Calu3 (cell line): ENCODE data around the gene NBAS. TPM values are rescaled to one million over a fixed set of nuclear protein-coding genes. Genes with fewer than 3 reads are reported as not detected.

ENCODE experiments used
- BruUV-seq: library from RNA; stranded (reverse); fragments of 400-500 nt; replicated peaks from 2 replicates; lab custom pipeline; 2021; lab: Mats Ljungman, UMichigan
- CTCF ChIA-PET: fragments of 300-600 bp; sonication (Branson Sonifier 250); formaldehyde crosslinking; loops from one replicate; lab custom pipeline; 2022; ENCODE audit warnings: antibody characterized with exemption; lab: Charles Lee
- DNase-seq: peaks from one replicate; pipeline ENCODE4 v3.0.0; 2022
- H3K27ac Mint-ChIP-seq: one replicate; pipeline ENCODE4 v1.8.0; 2022; ENCODE audit warnings: mixed read lengths; ENCODE audit not compliant: unreplicated experiment
- H3K27me3 Mint-ChIP-seq: one replicate; pipeline ENCODE4 v1.8.0; 2022; ENCODE audit warnings: mixed read lengths; ENCODE audit not compliant: unreplicated experiment
- H3K36me3 Mint-ChIP-seq: one replicate; pipeline ENCODE4 v1.8.0; 2022; ENCODE audit warnings: mild to moderate bottlenecking, moderate library complexity, mixed read lengths; ENCODE audit not compliant: insufficient read depth, unreplicated experiment
- H3K4me1 Mint-ChIP-seq: one replicate; pipeline ENCODE4 v1.8.0; 2022; ENCODE audit warnings: mild to moderate bottlenecking, low read depth, mixed read lengths; ENCODE audit not compliant: unreplicated experiment
- H3K4me3 Mint-ChIP-seq: one replicate; pipeline ENCODE4 v1.8.0; 2022; ENCODE audit warnings: mild to moderate bottlenecking, low read depth, moderate library complexity, mixed read lengths; ENCODE audit not compliant: unreplicated experiment
- H3K9me3 Mint-ChIP-seq: one replicate; pipeline ENCODE4 v1.8.0; 2022; ENCODE audit warnings: low read depth, mixed read lengths; ENCODE audit not compliant: unreplicated experiment
- intact Hi-C: fragments of 100-400 bp; cut with micrococcal nuclease; formaldehyde crosslinking; loops from one replicate; pipeline ENCODE4 v1.10.0; 2022; ENCODE audit not compliant: unreplicated experiment
- total RNA-seq: library from RNA; stranded (reverse); gene quantifications from 2 replicates; pipeline ENCODE4 v1.2.3, GENCODE V29; 2022
- TF ChIP-seq, protein P1 (sequence below): fragments of 200-600 bp; IDR thresholded peaks from one replicate; pipeline ENCODE4 v1.8.0; 2022; ENCODE audit warnings: antibody characterized with exemption; ENCODE audit not compliant: unreplicated experiment

NBAS gene
- total RNA-seq, 1 experiment from 2014 or later: 30.4 TPM

DNA sequence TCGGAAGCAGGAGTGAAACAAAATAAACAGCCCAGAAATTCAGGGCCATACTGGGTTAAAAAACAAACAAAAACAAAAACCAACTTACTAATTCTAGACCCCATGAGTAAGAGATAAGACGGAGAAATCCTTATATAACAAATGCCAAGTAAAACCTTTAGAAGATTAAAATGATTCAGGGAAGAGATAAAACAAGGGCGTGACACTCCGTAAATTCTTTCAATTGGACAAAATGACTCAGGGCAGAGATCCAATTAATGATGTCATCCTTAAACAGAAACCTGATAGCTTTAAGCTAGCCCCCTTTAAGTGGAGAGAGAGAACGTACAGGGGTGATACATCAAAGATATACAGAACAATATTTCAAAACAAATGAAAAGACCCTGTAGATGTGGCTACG, 317.4 kb downstream of the NBAS start:
- CTCF ChIA-PET: no interaction called here
- no peaks in the 10 kb centered on the region for H3K27me3 Mint-ChIP-seq
- peaks cover 20% of the 10 kb centered on the region for H3K4me1 Mint-ChIP-seq
- intact Hi-C loops: no loop called here
- H3K27ac Mint-ChIP-seq: peak overlapping the region; percentile 36
- TF ChIP-seq, protein P1, sequence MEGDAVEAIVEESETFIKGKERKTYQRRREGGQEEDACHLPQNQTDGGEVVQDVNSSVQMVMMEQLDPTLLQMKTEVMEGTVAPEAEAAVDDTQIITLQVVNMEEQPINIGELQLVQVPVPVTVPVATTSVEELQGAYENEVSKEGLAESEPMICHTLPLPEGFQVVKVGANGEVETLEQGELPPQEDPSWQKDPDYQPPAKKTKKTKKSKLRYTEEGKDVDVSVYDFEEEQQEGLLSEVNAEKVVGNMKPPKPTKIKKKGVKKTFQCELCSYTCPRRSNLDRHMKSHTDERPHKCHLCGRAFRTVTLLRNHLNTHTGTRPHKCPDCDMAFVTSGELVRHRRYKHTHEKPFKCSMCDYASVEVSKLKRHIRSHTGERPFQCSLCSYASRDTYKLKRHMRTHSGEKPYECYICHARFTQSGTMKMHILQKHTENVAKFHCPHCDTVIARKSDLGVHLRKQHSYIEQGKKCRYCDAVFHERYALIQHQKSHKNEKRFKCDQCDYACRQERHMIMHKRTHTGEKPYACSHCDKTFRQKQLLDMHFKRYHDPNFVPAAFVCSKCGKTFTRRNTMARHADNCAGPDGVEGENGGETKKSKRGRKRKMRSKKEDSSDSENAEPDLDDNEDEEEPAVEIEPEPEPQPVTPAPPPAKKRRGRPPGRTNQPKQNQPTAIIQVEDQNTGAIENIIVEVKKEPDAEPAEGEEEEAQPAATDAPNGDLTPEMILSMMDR: no peak
- no peaks in the 10 kb centered on the region for H3K9me3 Mint-ChIP-seq
- no peak overlapping the region for H3K4me3 Mint-ChIP-seq
- H3K36me3 Mint-ChIP-seq: no peaks in the 10 kb centered on the region
- no TSS peak for BruUV-seq
- no peak for DNase-seq

DNA sequence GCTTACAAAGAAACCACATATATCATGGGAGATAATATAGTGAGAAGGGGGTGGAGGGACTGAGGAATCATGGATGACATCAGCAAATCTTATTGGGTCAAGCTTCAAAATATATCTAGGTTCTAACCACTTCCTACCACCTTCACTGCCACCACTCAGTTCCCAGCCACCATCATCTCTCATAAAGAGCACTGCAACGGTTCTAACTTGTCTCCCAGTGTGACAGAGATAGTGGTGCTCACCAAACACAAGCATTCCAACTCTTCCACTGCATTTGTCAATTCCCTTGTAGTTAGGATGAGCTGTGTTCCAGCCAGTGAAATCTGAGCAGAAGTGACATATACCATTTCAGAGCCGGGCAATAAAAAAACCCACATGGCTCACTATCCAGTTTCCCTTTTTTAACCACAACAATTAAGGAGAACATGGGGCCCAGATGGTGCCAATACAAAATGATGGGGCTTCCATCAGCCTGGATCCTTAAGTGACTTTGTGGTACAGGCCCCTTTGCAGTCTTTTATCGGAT, 318.1 kb downstream of the NBAS start:
- CTCF ChIA-PET: no interaction called here
- Mint-ChIP-seq H3K4me1 (peaks cover 20% of the 10 kb centered on the region), H3K36me3 (no peaks in the 10 kb centered on the region), H3K27me3 (no peaks in the 10 kb centered on the region), H3K9me3 (no peaks in the 10 kb centered on the region), H3K4me3 (no peak overlapping the region), H3K27ac (no peak overlapping the region)
- intact Hi-C loops: no loop called here
- no peak for DNase-seq
- BruUV-seq: no TSS peak
- TF ChIP-seq, protein P1: no peak

DNA sequence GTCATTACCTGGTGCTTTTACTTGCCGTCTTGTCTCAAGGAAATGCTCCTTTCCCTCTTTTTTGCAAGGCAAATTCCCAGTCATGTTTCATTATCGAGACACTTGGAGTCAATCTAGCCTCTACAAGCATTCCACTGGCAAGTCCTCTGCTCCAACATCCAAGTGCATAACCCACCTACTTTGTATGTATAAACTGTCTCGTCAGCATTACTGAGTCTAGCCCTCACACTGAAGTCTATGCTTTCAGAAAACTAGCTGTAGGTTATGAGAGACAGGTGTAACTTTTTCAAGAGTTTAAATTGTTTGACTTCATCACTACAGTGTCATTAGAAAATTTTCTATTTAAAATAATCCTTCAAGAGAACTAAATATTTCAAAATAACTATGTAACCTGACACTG, 319.2 kb downstream of the NBAS start:
- BruUV-seq: no TSS peak

DNA sequence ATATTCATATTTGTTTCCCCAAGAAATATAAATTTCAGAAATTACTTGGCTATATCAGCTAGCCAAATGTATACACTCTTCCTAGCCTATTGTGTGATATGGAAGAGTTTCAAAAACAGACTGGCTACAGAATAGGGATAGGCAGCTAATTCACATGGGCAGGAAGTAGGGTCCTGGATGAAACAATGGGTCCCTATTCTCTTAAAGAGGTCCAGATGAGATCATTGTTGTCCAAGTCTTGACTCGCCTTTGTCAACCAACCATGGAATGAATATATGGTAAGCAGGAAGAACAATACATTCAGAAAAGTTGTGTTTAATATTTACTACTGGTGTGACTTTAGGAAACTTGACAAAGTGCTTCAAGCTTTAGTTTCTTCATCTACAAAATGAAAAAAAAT, 319.9 kb downstream of the NBAS start:
- Mint-ChIP-seq H3K27me3 (no peaks in the 10 kb centered on the region), H3K36me3 (no peaks in the 10 kb centered on the region), H3K9me3 (no peaks in the 10 kb centered on the region), H3K4me3 (no peak overlapping the region), H3K4me1 (peaks cover 20% of the 10 kb centered on the region), H3K27ac (no peak overlapping the region)
- intact Hi-C loops: no loop called here
- CTCF ChIA-PET: interaction anchor here (0.6 kb wide), 1 partner anchor 69 kb away, joined by 3 read pairs; no protein-coding TSS in a partner anchor
- BruUV-seq: no TSS peak
- TF ChIP-seq, protein P1: no peak
- DNase-seq: no peak

More for the DNA sequence above, 319.2 kb downstream of the NBAS start:
- H3K4me3 Mint-ChIP-seq: no peak overlapping the region
- H3K27me3 Mint-ChIP-seq: no peaks in the 10 kb centered on the region
- CTCF ChIA-PET: no interaction called here
- TF ChIP-seq, protein P1: no peak
- no peak overlapping the region for H3K27ac Mint-ChIP-seq
- H3K9me3 Mint-ChIP-seq: no peaks in the 10 kb centered on the region
- peaks cover 20% of the 10 kb centered on the region for H3K4me1 Mint-ChIP-seq
- intact Hi-C loops: no loop called here
- no peak for DNase-seq
- no peaks in the 10 kb centered on the region for H3K36me3 Mint-ChIP-seq
